Glutamatergic neuron (in vitro differentiated cells): ENCODE measurements around the gene CCDC121. TPM values are rescaled to one million over a fixed set of nuclear protein-coding genes. Genes with fewer than 3 reads are reported as not detected.
"Not testable (repeated sequence)": the region's sequence is repeated elsewhere in the genome, so short reads cannot be mapped to it uniquely, and the experiment has no call there.

Source experiments
- DNase-seq: peaks from one replicate; pipeline ENCODE4 v3.0.0; 2022
- H3K27ac Mint-ChIP-seq: one replicate; pipeline ENCODE4 v1.8.0; 2020; ENCODE audit warnings: mild to moderate bottlenecking, mixed read lengths, inconsistent platforms; ENCODE audit not compliant: unreplicated experiment
- H3K27me3 Mint-ChIP-seq: one replicate; pipeline ENCODE4 v1.8.0; 2020; ENCODE audit warnings: mild to moderate bottlenecking, moderate library complexity, mixed read lengths, inconsistent platforms; ENCODE audit not compliant: unreplicated experiment
- H3K36me3 Mint-ChIP-seq: one replicate; pipeline ENCODE4 v1.8.0; 2020; ENCODE audit warnings: mild to moderate bottlenecking, mixed read lengths, inconsistent platforms; ENCODE audit not compliant: unreplicated experiment
- H3K4me1 Mint-ChIP-seq: one replicate; pipeline ENCODE4 v1.8.0; 2020; ENCODE audit warnings: mild to moderate bottlenecking, low read depth, mixed read lengths, inconsistent platforms; ENCODE audit not compliant: unreplicated experiment
- H3K4me3 Mint-ChIP-seq: one replicate; pipeline ENCODE4 v1.8.0; 2020; ENCODE audit warnings: mild to moderate bottlenecking, mixed read lengths, inconsistent platforms; ENCODE audit not compliant: unreplicated experiment
- H3K9me3 Mint-ChIP-seq: one replicate; pipeline ENCODE4 v1.8.0; 2020; ENCODE audit warnings: mild to moderate bottlenecking, moderate library complexity, mixed read lengths, inconsistent platforms; ENCODE audit not compliant: unreplicated experiment
- total RNA-seq: library from RNA; stranded (reverse); fragmentation: NEBNext Ultra II Directional; extraction: Animal tissue kit (Norgen Biotek cat#: 25700); gene quantifications from one replicate; pipeline ENCODE4 v1.2.1, GENCODE V29; 2021; ENCODE audit not compliant: unreplicated experiment
- TF ChIP-seq, protein P1 (sequence below): fragments of 200-600 bp; sonication (generic); IDR thresholded peaks from one replicate; pipeline ENCODE4 v1.5.0; 2021; ENCODE audit not compliant: partially characterized antibody, unreplicated experiment

The CCDC121 gene
- total RNA-seq, 1 donor from 2014 or later: 5.3 TPM

DNA sequence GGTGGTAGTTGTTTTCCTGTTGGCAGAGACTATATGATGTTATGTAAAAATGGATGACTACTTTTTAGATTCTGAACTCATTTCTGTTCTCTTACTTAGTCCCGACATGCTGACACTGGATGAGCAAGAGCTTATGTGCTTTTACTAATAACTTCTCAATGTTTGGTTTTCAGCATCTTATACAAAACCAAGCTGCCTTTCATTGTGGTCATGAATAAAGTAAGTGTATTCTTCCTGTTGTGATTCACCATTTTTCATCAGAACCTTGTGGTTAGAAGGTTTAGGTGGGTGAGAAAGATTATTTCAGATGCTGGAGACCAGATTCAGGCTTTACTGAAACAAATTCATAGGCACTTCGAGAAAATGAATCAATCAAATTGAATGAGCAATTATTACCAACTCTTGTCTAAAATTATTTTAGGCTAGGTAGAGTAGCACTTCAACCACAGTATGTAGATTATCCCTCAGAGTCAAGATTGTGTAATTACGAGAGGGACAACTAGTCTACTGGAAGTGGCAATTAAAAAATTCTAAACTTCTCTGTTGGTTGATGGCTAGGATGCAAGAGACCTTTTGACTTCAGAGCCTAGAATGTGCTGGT, 9.3 kb upstream of the CCDC121 start:
- Mint-ChIP-seq H3K36me3 (no peaks in the 10 kb centered on the region), H3K4me3 (no peak overlapping the region), H3K4me1 (no peaks in the 10 kb centered on the region), H3K27ac (no peak overlapping the region), H3K27me3 (no peaks in the 10 kb centered on the region), H3K9me3 (no peaks in the 10 kb centered on the region)
- TF ChIP-seq, protein P1, sequence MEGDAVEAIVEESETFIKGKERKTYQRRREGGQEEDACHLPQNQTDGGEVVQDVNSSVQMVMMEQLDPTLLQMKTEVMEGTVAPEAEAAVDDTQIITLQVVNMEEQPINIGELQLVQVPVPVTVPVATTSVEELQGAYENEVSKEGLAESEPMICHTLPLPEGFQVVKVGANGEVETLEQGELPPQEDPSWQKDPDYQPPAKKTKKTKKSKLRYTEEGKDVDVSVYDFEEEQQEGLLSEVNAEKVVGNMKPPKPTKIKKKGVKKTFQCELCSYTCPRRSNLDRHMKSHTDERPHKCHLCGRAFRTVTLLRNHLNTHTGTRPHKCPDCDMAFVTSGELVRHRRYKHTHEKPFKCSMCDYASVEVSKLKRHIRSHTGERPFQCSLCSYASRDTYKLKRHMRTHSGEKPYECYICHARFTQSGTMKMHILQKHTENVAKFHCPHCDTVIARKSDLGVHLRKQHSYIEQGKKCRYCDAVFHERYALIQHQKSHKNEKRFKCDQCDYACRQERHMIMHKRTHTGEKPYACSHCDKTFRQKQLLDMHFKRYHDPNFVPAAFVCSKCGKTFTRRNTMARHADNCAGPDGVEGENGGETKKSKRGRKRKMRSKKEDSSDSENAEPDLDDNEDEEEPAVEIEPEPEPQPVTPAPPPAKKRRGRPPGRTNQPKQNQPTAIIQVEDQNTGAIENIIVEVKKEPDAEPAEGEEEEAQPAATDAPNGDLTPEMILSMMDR: no peak
- DNase-seq: no peak

DNA sequence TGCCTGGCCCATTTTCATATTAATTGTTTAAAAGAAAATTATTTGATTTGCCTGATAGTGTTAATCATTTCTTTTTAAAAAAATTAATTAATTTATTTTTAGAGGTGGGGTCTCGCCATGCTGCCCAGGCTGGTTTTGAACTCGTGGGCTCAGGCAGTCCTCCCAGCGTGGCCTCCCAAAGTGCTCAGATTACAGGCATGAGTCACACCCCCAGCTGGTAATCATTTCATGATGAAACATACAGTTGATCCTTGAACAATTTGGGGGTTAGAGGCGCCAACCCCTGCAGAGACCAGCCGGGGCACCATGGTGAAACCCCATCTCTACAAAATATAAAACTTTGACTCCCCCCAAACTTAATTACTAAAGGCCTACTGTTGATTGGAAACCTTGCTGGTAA, 8.0 kb upstream of the CCDC121 start:
- Mint-ChIP-seq H3K9me3 (no peaks in the 10 kb centered on the region), H3K36me3 (no peaks in the 10 kb centered on the region), H3K27me3 (no peaks in the 10 kb centered on the region), H3K4me3 (no peak overlapping the region), H3K27ac (no peak overlapping the region), H3K4me1 (no peaks in the 10 kb centered on the region)
- TF ChIP-seq, protein P1: no peak
- no peak for DNase-seq

DNA sequence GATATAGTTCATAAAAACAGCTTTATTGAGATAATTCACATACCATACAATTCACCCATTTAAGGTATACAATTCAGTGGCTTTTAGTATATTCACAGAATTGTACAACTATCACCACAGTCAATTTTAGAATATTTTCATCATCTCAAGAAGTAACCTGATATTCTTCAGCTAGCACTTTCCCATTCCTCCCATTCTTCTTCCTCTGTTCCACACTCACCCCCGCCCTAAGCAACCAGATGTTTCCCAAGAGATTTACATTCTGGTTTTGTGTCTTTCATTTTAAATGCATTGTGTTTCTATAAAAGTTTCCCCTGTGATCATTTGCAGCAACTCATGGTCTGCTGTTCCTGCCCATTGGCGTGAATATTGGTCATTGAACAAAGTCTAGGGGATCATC, 5.5 kb upstream of the CCDC121 start:
- no peak overlapping the region for H3K4me3 Mint-ChIP-seq

DNA sequence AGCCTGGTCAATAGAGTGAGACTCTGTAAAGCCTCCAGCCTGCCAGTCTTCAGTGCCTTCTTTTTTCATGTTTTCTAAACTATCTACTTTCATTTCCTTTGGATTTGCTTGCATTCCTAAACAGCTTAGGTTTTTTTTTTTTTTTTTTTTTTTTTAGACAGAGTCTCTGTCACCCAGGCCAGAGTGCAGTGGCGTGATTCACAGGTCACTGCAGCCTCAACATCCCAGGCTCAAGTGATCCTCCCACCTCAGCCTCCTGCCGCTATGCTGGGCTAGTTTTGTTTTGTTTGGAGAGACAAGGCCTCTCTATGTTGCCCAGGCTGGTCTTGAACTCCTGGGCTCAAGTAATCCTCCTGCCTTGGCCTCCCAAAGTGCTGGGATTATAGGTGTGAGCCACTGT, 1.4 kb upstream of the CCDC121 start:
- not testable (repeated sequence) for H3K27me3 Mint-ChIP-seq, H3K4me1 Mint-ChIP-seq, DNase-seq, H3K36me3 Mint-ChIP-seq, H3K4me3 Mint-ChIP-seq, H3K27ac Mint-ChIP-seq, H3K9me3 Mint-ChIP-seq

More for the DNA sequence above, 5.5 kb upstream of the CCDC121 start:
- TF ChIP-seq, protein P1: no peak
- peaks cover 3% of the 10 kb centered on the region for H3K4me1 Mint-ChIP-seq
- no peaks in the 10 kb centered on the region for H3K36me3 Mint-ChIP-seq
- DNase-seq: no peak
- no peak overlapping the region for H3K27ac Mint-ChIP-seq
- H3K9me3 Mint-ChIP-seq: no peaks in the 10 kb centered on the region
- H3K27me3 Mint-ChIP-seq: no peaks in the 10 kb centered on the region

DNA sequence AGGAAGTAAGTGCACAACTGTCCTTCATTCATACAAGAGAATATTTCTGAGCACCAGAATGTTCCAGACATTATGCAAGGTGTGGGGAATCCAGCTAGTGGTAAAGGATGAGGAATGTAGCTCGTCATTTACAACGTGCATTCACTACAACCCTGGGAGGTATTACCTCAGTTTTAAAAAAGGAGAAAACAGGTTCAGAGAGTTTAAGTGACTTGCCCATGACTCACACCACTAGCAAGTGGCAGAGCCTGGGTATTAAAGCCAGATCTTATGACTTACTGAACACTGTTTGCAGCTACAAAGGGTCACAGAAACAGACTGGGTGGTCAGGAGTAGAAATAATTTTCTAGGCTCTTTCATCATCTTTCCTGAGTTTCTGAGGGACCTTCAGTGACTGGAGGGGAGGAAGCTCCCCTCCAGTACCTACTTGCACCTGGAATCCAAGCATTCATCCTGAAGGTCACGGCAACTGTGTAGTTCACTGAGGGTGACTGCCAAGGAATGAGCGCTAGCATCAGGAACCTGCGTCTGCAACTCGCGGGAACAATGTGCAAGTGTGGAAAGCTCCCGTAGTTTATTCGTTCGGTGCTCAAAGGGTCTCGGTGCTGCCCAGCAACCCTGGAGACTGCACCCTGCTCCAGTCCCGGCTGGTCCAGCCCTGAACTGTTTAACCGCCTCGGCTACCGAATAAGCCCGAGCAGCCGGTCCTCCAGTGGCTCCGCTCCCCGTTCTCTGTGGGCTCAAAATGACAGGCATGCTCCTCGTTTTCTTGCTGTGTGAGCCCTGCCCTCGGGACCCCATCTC, 647 bp downstream of the CCDC121 start:
- H3K27me3 Mint-ChIP-seq: peaks cover 2% of the 10 kb centered on the region
- no peaks in the 10 kb centered on the region for H3K9me3 Mint-ChIP-seq
- H3K4me1 Mint-ChIP-seq: peaks cover 7% of the 10 kb centered on the region
- DNase-seq: no peak
- H3K4me3 Mint-ChIP-seq: no peak overlapping the region
- H3K36me3 Mint-ChIP-seq: no peaks in the 10 kb centered on the region
- TF ChIP-seq, protein P1: no peak
- H3K27ac Mint-ChIP-seq: peak overlapping the region; percentile 56

DNA sequence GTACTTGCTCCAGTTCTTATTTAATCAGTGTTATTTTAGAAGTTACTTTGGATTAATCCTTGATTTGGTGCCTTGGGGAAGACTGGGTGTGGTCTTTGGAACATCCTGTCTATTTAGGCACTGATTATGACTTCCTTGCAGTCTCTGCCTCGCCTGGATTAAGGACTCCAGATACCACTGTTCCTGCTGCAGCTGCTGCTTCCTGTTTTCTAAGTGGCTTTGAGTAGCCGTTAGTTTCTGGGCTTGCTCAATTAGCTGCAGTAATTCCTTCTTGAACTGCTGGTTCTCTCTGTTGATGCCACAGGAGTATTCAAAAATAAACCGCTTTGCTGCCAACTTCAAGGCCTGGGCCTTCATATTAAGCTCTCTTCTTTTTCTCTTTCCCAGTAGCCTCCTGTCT, 1.9 kb downstream of the CCDC121 start:
- Mint-ChIP-seq H3K4me3 (peak overlapping the region; percentile 44), H3K27ac (peak overlapping the region; percentile 28)

DNA sequence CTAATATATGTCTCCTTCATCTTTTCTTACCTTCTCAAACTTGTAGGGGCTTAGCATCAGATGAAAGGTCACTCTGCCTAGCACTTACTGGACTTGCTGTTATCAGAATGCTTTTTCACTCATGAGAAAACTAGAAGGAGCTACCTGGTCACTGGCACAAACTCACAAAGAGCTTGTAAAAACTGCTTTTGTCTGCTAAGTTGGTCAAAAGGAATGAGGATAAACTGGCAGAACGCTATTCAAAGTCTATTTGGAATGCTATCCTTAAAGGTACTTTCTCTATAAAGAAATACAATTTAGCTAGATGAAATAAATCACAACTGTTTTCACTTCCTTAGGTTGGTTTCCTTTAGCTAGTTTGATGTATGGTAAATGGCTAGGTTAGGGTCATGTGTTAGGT, 2.5 kb downstream of the CCDC121 start:
- not testable (repeated sequence) for H3K4me1 Mint-ChIP-seq, H3K36me3 Mint-ChIP-seq, H3K27me3 Mint-ChIP-seq, DNase-seq, H3K4me3 Mint-ChIP-seq, H3K9me3 Mint-ChIP-seq, H3K27ac Mint-ChIP-seq

More for the DNA sequence above, 1.9 kb downstream of the CCDC121 start:
- not testable (repeated sequence) for H3K9me3 Mint-ChIP-seq, H3K4me1 Mint-ChIP-seq, H3K27me3 Mint-ChIP-seq, DNase-seq, H3K36me3 Mint-ChIP-seq
